NCI-H1092 treated with DMSO at 0.1 percent for 48 hours (cell line): ENCODE data around the gene GTPBP6.
"Not testable (repeated sequence)": the region's sequence is repeated elsewhere in the genome, so short reads cannot be mapped to it uniquely, and the experiment has no call there.

Experiments
- DNase-seq: peaks from one replicate; lab custom pipeline; 2025; lab: John Stamatoyannopoulos, UW

The GTPBP6 gene

GRCh38 chrX:316351-317325 is 2.0 kb downstream of the GTPBP6 start:
- no peak for DNase-seq

DNA sequence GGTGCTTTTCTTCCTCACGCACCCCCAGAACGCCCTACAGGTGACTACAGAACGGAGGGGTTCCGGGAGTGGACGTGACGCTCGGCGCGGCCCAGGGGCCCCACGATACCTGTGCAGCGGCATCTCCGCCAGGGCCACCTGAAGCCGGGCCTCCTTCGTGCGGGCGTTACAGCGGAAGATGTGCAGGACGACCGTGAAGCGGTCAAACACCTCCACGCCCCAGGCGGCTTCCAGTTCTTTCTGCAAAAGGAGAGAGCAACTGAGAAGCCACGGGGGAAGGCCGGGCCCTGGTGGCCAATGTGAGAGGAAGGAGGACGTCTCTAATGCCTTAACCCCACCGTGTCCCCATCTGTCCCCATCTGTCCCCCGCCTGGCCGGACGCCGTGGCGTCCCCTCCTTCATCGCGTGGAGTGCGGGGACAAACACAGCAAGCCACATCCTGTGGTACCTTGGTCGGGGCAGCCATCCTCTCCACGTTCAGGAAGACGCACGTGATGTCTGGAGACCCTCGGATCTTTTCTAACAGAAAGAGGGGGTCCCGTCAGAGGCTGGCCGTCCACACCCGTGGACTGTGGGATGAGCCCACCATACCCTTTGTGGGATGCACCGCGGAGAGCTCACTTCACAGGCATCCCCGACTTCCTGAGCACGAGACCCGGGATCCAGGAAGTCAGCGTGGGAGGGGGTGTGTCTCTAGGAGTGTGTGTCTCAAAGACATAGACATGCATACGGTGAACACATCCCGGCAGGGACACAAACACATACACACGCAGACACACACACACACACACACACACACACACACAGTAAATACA is 3.6 kb downstream of the GTPBP6 start:
- DNase-seq = no peak

DNA sequence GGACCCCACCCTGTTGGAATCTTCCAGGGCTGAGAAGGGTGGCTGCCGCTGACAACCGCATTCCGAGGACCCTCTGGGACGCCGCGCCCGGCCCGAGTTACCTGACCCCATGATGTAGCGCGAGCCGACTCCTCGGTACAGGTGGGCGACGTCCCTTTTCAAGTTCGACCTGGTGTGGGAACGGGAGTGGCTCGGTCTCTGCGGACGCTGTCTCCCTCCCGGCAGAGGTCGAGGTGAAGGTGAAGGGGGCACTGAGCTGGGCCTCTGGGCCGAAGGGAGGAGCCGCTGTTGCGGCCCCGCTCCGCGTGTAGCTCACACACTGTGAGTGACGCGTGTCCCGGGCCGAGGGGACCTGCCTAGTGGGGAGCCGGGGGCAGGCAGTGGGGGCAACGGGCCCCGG is 4.5 kb downstream of the GTPBP6 start:
- no peak for DNase-seq

DNA sequence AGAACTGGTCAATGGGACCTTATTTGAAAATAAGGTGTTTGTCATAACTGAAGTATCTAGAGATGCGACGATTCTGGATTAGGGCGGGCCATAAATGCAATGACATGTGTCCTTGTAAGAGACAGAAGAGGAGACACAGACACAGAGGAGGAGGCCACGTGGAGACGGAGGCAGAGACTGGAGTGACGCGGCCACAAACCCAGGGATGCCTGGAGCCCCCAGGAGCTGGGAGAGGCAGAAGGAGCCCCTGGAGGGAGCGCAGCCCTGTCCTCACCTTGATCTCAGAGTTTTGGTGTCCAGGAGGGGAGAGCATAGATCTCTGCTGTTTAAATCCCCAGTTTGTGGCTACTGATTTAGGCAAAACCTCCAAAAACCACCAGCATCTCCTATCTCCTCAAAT is 5.0 kb downstream of the GTPBP6 start:
- no peak for DNase-seq

GRCh38 chrX:312621-313331 is 5.8 kb downstream of the GTPBP6 start:
- no peak for DNase-seq

- no peak for DNase-seq
Observed at GRCh38 chrX:311156-312129, 7.2 kb downstream of the GTPBP6 start.

DNA sequence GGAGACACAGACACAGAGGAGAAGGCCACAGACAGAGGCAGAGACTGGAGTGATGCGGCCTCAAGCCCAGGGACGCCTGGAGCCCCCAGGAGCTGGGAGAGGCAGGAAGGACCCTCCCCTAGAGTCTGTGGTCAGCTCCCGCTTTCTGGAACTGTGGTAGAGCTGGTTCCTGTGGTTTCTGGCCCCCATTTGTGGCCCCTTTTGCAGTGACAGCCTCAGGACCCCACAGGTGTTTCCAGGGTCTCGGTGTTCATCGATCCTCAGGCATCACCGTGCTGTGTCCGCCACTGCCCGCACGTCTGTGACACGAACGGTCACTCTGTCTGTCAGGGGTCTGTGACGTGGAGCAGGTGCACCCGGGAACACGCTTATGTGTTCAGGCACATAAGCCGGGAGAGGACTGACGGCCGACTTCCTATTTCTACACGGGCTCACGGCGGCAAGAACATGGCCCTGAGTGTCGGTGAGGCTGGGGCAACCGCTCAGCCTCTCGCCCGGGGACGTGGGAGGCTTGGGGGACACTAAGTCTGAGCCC is 7.9 kb downstream of the GTPBP6 start:
- DNase-seq = no peak

- DNase-seq = no peak
Observed at GRCh38 chrX:308821-309520, 9.6 kb downstream of the GTPBP6 start.

DNA sequence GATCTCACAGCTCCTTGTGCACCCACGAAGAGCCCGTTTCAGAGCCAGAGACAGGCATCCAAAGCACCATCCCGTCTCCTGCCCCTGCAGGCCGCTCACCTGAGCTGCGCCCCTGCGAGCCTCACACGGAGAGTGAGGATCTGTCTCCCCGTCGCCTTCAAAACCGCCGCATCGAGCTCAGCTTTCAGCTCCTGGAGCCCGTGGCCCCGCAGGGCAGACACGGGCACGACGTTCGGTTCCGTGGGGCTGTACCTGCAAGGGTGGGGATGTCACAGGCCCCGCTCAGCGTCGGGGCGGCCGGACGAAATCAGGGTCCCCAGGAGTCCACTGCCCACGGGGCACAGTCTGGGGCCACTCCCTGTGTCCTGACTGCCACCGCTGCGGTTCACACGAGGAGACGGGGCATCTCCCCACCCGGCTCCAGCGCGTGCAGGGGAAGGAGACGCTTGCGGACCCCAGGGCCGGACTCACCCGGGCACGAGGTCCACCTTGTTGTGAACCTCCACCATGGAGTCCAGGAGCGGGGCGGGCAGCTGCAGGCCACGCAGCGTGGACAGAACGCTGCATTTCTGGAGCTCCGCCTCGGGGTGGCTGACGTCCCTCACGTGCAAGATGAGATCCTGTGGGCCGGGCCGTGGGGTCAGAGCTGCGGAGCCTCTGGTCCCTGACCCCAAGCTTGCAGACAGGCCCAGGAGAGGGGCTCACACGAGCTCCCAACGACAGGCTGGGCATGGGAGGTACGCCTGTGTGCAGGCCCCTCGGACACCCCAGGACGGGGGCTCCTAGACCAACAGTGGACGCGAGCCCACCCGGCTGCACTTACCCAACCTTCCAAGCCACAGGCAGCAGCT is 11.1 kb downstream of the GTPBP6 start:
- DNase-seq = no peak

DNA sequence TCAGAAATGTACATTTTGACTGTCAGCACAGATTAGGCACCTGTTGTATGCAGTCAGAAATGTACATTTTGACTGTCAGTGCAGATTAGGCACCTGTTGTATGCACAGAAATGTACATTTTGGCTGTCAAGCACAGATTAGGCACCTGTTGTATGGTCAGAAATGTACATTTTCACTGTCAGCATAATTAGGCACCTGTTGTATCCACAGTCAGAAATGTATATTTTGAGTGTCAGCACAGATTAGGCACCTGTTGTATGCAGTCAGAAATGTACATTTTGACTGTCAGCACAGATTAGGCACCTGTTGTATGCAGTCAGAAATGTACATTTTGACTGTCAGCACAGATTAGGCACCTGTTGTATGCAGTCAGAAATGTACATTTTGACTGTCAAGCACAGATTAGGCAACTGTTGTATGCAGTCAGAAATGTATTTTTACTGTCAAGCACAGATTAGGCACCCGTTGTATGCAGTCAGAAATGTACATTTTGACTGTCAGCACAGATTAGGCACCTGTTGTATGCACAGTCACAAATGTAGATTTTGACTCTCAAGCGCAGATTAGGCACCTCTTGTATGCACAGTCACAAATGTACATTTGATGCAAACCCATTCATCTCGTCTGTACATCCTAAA is 11.9 kb downstream of the GTPBP6 start:
- DNase-seq = not testable (repeated sequence)

DNA sequence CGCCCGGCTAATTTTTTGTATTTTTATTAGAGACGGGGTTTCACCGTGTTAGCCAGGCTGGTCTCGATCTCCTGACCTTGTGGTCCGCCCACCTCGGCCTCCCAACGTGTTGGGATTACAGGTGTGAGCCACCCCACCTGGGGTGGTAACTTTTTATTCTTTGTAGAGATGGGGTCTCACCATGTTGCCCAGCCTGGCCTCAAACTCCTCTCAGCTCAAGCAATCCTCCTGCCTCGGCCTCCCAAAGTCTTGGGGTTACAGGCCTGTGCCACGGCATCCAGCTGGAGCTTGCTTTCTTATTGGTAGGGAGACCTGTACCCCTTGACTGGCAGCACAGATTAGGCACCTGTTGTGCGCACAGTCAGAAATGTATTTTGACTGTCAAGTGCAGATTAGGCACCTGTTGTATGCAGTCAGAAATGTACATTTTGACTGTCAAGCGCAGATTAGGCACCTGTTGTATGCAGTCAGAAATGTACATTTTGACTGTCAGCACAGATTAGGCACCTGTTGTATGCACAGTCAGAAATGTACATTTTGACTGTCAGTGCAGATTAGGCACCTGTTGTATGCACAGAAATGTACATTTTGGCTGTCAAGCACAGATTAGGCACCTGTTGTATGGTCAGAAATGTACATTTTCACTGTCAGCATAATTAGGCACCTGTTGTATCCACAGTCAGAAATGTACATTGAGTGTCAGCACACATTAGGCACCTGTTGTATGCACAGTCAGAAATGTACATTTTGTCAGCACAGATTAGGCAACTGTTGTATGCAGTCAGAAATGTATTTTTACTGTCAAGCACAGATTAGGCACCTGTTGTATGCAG is 12.6 kb downstream of the GTPBP6 start:
- DNase-seq = not testable (repeated sequence)

DNA sequence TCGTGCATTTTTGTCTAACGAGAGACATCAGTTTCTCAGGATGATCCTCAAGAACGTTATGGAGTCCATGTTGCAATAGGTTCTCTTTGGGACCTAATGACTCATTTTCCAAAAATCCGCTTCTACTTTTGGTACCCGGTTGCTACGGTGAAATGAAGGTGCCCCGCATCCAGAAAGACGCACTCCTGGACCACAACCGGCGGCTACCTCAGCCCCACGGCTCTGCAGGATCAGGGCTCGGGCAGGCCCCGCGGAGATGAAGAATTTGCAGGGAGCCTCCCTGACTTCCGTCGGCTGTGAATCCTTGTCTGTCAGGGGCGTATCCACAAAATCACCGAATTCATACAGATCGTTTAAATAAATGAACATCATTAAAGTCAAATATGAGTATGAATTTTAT is 15.6 kb downstream of the GTPBP6 start:
- DNase-seq = no peak

- no peak for DNase-seq
Observed at GRCh38 chrX:300334-300733, 18.3 kb downstream of the GTPBP6 start.

- no peak for DNase-seq
Observed at GRCh38 chrX:298993-299392, 19.6 kb downstream of the GTPBP6 start.

DNA sequence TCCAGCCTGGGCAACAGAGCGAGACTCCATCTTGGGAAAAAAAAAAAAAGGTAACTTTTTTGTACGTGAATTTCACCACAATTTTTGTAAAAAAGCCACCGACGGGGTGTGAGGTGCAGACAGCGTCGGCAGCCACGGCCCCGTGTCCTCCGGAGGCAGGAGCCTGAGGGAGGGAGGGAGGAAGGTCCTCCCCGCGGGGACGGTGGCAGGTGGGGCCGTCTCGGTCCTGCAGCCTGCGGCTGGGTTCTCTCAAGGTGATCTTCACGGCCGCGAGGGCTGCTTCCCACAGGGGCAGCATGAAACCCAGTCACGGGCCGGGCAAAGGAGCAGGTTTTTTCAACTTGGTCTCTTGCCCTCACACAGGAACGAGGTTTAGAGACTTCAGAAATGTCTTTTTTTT is 23.5 kb downstream of the GTPBP6 start:
- no peak for DNase-seq

DNA sequence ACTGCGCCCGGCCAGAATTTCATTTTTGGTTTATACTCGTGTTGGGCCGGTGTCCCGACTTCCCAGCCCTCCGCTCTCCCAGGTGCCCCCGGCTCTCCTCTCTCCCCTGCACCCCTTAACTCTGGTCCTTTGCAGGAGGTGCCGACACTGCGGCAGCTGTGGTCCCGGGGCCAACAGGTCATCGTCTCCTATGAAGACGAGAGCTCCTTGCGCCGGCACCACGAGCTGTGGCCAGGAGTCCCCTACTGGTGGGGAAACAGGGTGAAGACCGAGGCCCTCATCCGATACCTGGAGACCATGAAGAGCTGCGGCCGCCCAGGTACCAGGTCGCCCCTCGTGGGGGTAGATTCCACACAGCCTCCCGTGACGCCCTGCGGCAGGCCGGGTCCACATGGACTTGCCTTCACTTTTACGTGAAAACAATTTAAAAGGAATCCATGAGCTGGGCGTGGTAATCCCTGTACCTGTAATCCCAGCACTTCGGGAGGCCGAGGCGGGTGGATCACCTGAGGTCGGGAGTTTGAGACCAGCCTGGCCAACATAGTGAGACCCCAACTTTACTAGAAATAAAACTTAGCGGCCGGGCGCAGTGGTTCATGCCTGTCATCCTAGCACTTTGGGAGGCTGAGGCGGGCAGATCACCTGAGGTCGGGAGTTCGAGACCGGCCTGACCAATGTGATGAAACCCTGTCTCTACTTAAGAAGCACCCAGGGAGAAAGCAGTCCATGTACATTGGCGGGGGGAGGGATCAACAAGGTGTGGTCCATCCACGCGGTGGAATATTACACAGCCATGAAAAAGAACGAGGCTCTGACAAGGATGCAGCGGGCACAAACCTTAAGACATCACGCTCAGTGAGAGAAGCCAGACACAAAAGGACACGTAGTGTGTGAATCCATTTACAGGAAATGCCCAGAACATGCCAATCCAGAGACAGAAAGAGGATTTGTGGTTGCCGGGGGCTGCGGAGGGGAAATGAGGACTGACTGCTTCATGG is 25.4 kb downstream of the GTPBP6 start:
- no peak for DNase-seq
